Measurements from ENCODE around the gene TULP1.
"Not testable (repeated sequence)": the region's sequence is repeated elsewhere in the genome, so short reads cannot be mapped to it uniquely, and the experiment has no call there.

Gene TULP1

GRCh38 chr6:35521235-35521634 lies 8.5 kb upstream of the TULP1 start:
- DNase-seq (ENCODE audit: low spot score): no peak

GRCh38 chr6:35519313-35520015 lies 6.8 kb upstream of the TULP1 start:
- DNase-seq (ENCODE audit: low spot score): no peak

GRCh38 chr6:35518566-35519312 lies 6.0 kb upstream of the TULP1 start:
- DNase-seq (ENCODE audit: low spot score): no peak

GRCh38 chr6:35517978-35518377 lies 5.3 kb upstream of the TULP1 start:
- DNase-seq (ENCODE audit: low spot score): not testable (repeated sequence)

GRCh38 chr6:35516712-35517111 lies 4.0 kb upstream of the TULP1 start:
- DNase-seq (ENCODE audit: low spot score): no peak

GRCh38 chr6:35515939-35516338 lies 3.2 kb upstream of the TULP1 start:
- DNase-seq (ENCODE audit: low spot score): not testable (repeated sequence)

- no peak for DNase-seq (ENCODE audit: low spot score)
Observed at GRCh38 chr6:35514587-35514986, 1.9 kb upstream of the TULP1 start.

- DNase-seq (ENCODE audit: low spot score): no peak
Observed at GRCh38 chr6:35512006-35512405, 690 bp downstream of the TULP1 start.

- DNase-seq (ENCODE audit: low spot score): no peak
Observed at GRCh38 chr6:35511562-35511941, 1.1 kb downstream of the TULP1 start.

- no peak for DNase-seq (ENCODE audit: low spot score)
Observed at GRCh38 chr6:35510916-35511561, 1.7 kb downstream of the TULP1 start.

- no peak for DNase-seq (ENCODE audit: low spot score)
Observed at GRCh38 chr6:35508542-35508941, 4.2 kb downstream of the TULP1 start.

GRCh38 chr6:35508027-35508426 lies 4.7 kb downstream of the TULP1 start:
- DNase-seq (ENCODE audit: low spot score): no peak

- no peak for DNase-seq (ENCODE audit: low spot score)
Observed at GRCh38 chr6:35507221-35507620, 5.5 kb downstream of the TULP1 start.

- no peak for DNase-seq (ENCODE audit: low spot score)
Observed at GRCh38 chr6:35506536-35506935, 6.2 kb downstream of the TULP1 start.

- no peak for DNase-seq (ENCODE audit: low spot score)
Observed at GRCh38 chr6:35505999-35506412, 6.7 kb downstream of the TULP1 start.

- DNase-seq (ENCODE audit: low spot score): no peak
Observed at GRCh38 chr6:35503534-35503933, 9.2 kb downstream of the TULP1 start.

GRCh38 chr6:35501784-35502183 lies 10.9 kb downstream of the TULP1 start:
- DNase-seq (ENCODE audit: low spot score): no peak

GRCh38 chr6:35500782-35501181 lies 11.9 kb downstream of the TULP1 start:
- DNase-seq (ENCODE audit: low spot score): no peak

- DNase-seq (ENCODE audit: low spot score): no peak
Observed at GRCh38 chr6:35499372-35499771, 13.3 kb downstream of the TULP1 start.

GRCh38 chr6:35498422-35499067 lies 14.2 kb downstream of the TULP1 start:
- DNase-seq (ENCODE audit: low spot score): no peak

GRCh38 chr6:35497571-35498421 lies 14.9 kb downstream of the TULP1 start:
- DNase-seq (ENCODE audit: low spot score): peak; percentile 48

Data from HuH-7 (cell line).